ENCODE measurements around the gene GZF1. TPM values are rescaled to one million over a fixed set of nuclear protein-coding genes. Genes with fewer than 3 reads are reported as not detected.

The GZF1 gene
- total and polyA plus RNA-seq, 2 donors from 2014 or later: 7.7 to 14.1 TPM

GRCh38 chr20:23410916-23411695 is 49.1 kb downstream of the GZF1 start:
- H3K9ac ChIP-seq (ENCODE audit: low read length in 3 of 3): no peak overlapping the region
- no peaks in the 10 kb centered on the region for H3K9me3 ChIP-seq (ENCODE audit: control insufficient read depth in 2 of 3, insufficient read depth in 1 of 3, low read length in 3 of 3)
- DNase-seq: no peak
- H3K27ac ChIP-seq (ENCODE audit: low read depth in 2 of 2, low read length in 2 of 2): no peak overlapping the region
- H3K4me1 ChIP-seq (ENCODE audit: control insufficient read depth in 2 of 3, insufficient read depth in 2 of 3, low read depth in 1 of 3, low read length in 3 of 3): peaks cover 0 to 19% (median 6%) of the 10 kb centered on the region in 3 donors
- no peak for TF ChIP-seq CTCF (IDR thresholded peaks at IDR 0.05; ENCODE audit: borderline replicate concordance, extremely low read depth, insufficient read depth)
- intact Hi-C loops (cut with DNase I): no loop called here
- H3K4me3 ChIP-seq (ENCODE audit: low read length in 3 of 3): no peak overlapping the region
- H3K36me3 ChIP-seq (ENCODE audit: control insufficient read depth in 2 of 3, insufficient read depth in 3 of 3, low read length in 3 of 3): no peaks in the 10 kb centered on the region
- FAIRE-seq: no peak
- H3K27me3 ChIP-seq (ENCODE audit: control insufficient read depth, insufficient read depth, low read length): no peaks in the 10 kb centered on the region

- DNase-seq: peak in 1 of 5 donors; percentile 14
- intact Hi-C loops (cut with DNase I): no loop called here
- H3K36me3 ChIP-seq (ENCODE audit: control insufficient read depth in 2 of 3, insufficient read depth in 3 of 3, low read length in 3 of 3): no peaks in the 10 kb centered on the region
- no peak for TF ChIP-seq CTCF (IDR thresholded peaks at IDR 0.05; ENCODE audit: borderline replicate concordance, extremely low read depth, insufficient read depth)
- no peaks in the 10 kb centered on the region for H3K9me3 ChIP-seq (ENCODE audit: control insufficient read depth in 2 of 3, insufficient read depth in 1 of 3, low read length in 3 of 3)
- no peak overlapping the region for H3K9ac ChIP-seq (ENCODE audit: low read length in 3 of 3)
- no peak overlapping the region for H3K27ac ChIP-seq (ENCODE audit: low read depth in 2 of 2, low read length in 2 of 2)
- H3K4me3 ChIP-seq (ENCODE audit: low read length in 3 of 3): no peak overlapping the region
- H3K27me3 ChIP-seq (ENCODE audit: control insufficient read depth, insufficient read depth, low read length): no peaks in the 10 kb centered on the region
- FAIRE-seq: no peak
- H3K4me1 ChIP-seq (ENCODE audit: control insufficient read depth in 2 of 3, insufficient read depth in 2 of 3, low read depth in 1 of 3, low read length in 3 of 3): peaks cover 0 to 10% (median 6%) of the 10 kb centered on the region in 3 donors
Observed at GRCh38 chr20:23412026-23412425, 50.0 kb downstream of the GZF1 start.

GRCh38 chr20:23413862-23414422 is 52.0 kb downstream of the GZF1 start:
- H3K36me3 ChIP-seq (ENCODE audit: control insufficient read depth in 2 of 3, insufficient read depth in 3 of 3, low read length in 3 of 3): no peaks in the 10 kb centered on the region
- no peak overlapping the region for H3K4me3 ChIP-seq (ENCODE audit: low read length in 3 of 3)
- intact Hi-C loops (cut with DNase I): no loop called here
- DNase-seq: no peak
- H3K27ac ChIP-seq (ENCODE audit: low read depth in 2 of 2, low read length in 2 of 2): no peak overlapping the region
- H3K9ac ChIP-seq (ENCODE audit: low read length in 3 of 3): no peak overlapping the region
- no peaks in the 10 kb centered on the region for H3K9me3 ChIP-seq (ENCODE audit: control insufficient read depth in 2 of 3, insufficient read depth in 1 of 3, low read length in 3 of 3)
- no peak for FAIRE-seq
- no peak for TF ChIP-seq CTCF (IDR thresholded peaks at IDR 0.05; ENCODE audit: borderline replicate concordance, extremely low read depth, insufficient read depth)
- H3K4me1 ChIP-seq (ENCODE audit: control insufficient read depth in 2 of 3, insufficient read depth in 2 of 3, low read depth in 1 of 3, low read length in 3 of 3): peaks cover 0 to 11% (median 10%) of the 10 kb centered on the region in 3 donors
- no peaks in the 10 kb centered on the region for H3K27me3 ChIP-seq (ENCODE audit: control insufficient read depth, insufficient read depth, low read length)

Measured in kidney (tissue), 14 donors.